A172 (cell line): ENCODE measurements around the gene CACHD1. TPM values are rescaled to one million over a fixed set of nuclear protein-coding genes. Genes with fewer than 3 reads are reported as not detected.

Experiments
- DNase-seq: peaks from one replicate; pipeline ENCODE4 v3.0.0-alpha.2; 2015; ENCODE audit warnings: low spot score
- total RNA-seq: library from RNA; depleted of rRNA; stranded (reverse); fragments of >200 nt; shearing (Covaris generic); gene quantifications from 2 replicates; pipeline ENCODE4 v1.2.3, GENCODE V29; 2014

CACHD1 gene
- total RNA-seq, 1 experiment from 2014 or later, result 4.2 TPM

DNA sequence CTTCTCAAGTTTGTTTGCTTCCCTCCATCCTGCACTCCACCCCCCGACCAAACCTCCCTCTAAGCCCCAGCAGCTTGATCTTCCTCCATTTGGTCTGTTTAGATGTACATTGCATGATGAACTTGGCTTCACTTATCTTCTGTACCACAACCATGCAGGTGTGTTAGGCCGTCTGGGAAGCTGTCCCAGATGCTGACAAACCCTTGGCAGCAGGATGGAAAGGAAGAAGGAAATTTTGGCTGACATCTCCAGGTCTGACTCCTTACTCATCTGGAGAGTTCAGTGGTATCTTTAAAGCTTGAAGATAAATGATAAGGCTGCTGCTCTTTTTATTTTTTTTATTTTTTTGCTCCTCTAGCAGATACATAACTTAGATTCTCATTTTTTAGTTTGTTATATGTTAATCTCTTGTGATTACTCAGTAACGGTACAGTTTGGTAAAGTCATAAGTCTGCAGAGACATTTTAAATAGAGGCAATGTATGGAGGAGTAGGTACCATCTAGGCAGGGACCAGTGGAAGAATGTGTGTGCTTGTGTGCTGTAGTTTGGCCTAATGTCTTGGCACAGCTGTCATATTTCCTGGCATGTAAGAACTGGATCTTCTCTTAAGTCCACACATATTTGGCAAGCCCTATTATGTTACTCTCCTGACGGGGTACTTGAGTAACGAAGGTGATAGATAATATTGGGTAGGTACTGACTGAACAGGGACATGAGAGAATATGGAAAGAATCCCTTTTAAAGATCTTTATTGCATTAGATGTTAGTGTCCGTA is 79.7 kb downstream of the CACHD1 start:
- DNase-seq, result no peak

- DNase-seq, result no peak
Measured at GRCh38 chr1:64550510-64550909, 80.6 kb downstream of the CACHD1 start.

GRCh38 chr1:64550946-64551605 is 81.1 kb downstream of the CACHD1 start:
- no peak for DNase-seq

DNA sequence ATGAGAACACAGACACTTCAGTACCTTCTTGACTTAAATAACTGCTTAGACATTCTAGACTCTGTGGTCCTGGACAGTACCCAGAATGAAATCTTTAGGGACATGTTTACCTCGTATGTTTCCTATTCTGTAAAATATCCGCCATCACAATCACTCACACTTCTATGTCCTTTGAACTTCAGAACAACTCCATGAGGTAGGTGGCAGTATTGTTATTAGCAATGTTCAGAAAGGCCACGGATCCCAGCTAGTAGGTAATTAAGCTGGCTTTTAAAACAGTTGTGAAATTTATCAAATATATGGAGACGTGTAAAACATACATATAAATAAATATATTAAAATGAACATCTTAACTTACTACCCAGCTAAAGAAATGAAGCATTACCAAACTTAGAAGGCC is 83.4 kb downstream of the CACHD1 start:
- no peak for DNase-seq

- DNase-seq, result no peak
Measured at GRCh38 chr1:64555947-64556346, 86.0 kb downstream of the CACHD1 start.

- DNase-seq, result no peak
Measured at GRCh38 chr1:64561993-64562392, 92.1 kb downstream of the CACHD1 start.

DNA sequence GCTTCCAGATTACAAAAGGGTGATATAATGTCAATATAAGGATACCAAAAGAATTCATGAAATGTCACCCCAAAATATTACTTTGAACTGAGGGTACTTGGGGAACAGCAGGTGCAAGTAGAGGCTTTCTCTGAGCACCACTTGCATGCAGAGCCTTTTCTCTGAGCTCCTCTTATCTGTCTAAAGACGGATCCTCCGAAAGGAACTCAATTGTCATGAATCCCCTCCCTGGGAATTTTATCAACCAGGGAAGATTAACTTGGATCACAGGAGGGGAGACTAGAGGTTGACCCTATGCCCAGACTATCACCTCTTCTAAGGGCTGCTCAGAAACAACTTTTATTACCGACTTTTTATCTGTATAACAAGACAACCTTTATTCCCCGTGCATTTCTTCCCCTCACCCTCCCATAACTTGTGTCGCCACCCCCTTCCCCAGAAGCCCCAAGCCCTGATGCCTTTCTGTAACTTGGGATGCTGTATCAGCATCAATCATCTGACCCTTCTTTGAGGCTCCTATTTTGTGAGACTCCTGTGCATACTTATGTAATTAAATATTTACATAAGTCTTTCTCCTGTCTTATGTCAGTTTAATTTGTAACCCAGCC is 94.1 kb downstream of the CACHD1 start:
- no peak for DNase-seq

DNA sequence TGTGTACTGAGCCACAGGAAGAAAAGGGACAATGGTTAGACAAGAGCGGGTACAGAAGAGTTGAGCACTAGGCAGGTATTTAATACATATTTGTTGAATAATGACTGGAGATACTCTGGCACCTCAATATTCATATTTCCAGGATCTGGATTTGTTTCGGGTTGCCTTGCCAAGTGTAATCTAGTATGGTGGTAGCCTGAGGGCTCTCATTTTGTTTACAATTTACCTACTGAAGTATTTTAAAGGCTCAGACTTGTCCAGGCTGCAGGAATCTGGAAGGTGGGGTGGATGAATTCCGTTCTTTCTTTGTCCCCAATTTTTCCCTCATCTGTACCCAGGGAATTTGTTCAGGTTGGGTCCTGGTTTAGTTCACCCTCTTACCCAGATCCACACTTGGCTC is 95.0 kb downstream of the CACHD1 start:
- DNase-seq, result no peak

- no peak for DNase-seq
Measured at GRCh38 chr1:64567426-64568170, 97.7 kb downstream of the CACHD1 start.

- DNase-seq, result no peak
Measured at GRCh38 chr1:64568171-64568450, 98.2 kb downstream of the CACHD1 start.

GRCh38 chr1:64569411-64569810 is 99.5 kb downstream of the CACHD1 start:
- DNase-seq, result no peak

DNA sequence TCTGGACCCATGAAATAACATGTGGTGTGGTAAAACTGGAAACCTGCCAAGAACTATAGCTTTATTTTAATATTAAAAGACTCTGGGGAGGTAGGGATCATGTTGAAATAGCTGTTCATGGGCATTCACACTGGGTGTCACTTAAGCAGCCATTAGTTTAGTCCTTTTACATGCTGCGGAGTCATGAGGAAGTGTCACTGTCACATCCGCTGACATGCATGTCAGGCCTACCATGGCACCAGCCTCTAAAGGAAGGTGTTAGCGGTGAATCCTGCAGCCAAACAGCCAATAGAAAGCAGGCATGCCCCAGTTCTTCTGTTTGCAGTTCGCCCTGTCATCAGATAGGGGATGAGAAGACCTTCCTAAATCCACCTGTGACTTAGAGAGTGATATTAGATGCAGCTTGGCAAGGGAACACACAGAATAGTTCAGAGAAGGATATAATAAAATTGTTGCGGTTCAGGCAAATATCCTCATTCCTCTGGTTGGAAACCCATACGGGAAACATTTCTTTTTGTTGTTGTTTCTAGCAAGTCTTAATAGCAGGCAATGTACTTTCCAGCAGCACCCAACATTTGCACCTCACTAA is 100.4 kb downstream of the CACHD1 start:
- DNase-seq, result no peak

DNA sequence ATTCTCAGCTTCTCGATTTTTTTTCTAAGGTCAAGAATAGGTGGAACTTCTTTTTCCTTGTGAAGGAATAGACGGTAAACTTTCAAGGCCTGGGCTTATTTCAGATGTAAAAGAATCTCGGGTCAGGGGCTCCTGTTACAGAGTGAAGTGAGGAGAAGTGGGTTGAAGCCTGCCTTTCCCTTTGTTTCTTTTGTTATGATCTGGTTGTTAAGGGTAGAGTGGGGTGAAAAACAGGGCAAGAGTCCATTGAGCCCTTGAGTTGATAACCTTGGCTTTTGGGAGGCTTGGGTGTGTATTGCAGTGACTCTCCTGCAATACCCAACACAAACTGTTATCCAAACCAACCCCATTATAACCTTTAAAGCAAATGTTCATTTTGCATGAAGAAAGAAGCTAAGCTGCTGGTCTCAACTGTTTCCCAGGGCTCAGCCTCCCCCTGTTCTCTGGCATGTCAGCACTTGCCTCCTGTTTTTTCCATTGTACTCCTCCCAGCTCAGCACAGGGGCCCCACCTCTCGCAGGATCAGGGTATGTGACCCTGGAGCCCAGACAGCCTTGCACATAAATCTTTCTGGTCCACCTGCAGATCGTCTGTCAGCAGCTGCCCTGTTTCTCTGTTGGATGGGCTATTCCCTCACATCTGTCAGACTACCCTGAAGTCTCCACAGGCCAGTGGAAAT is 102.4 kb downstream of the CACHD1 start:
- DNase-seq, result no peak

- no peak for DNase-seq
Measured at GRCh38 chr1:64574301-64574700, 104.4 kb downstream of the CACHD1 start.

- no peak for DNase-seq
Measured at GRCh38 chr1:64575881-64576676, 106.2 kb downstream of the CACHD1 start.

- no peak for DNase-seq
Measured at GRCh38 chr1:64578270-64578973, 108.5 kb downstream of the CACHD1 start.

- no peak for DNase-seq
Measured at GRCh38 chr1:64579767-64580166, 109.8 kb downstream of the CACHD1 start.

GRCh38 chr1:64581135-64581842 is 111.4 kb downstream of the CACHD1 start:
- no peak for DNase-seq

DNA sequence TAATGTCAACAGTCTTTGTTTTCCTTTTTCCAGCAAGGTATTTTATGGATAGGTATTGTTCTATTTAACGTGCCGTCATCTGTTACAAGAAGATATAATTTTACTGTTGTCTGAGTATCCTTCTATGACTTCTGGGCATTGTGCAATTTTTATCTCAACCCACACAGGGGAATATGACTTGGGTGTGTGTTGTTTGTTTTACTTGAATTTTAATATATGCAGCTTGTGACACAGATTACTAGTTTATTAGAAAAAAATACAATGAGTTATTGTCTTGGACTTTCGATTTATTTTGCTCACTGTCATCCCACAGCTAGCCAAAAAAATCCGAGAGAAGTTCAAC is 111.9 kb downstream of the CACHD1 start:
- no peak for DNase-seq

DNA sequence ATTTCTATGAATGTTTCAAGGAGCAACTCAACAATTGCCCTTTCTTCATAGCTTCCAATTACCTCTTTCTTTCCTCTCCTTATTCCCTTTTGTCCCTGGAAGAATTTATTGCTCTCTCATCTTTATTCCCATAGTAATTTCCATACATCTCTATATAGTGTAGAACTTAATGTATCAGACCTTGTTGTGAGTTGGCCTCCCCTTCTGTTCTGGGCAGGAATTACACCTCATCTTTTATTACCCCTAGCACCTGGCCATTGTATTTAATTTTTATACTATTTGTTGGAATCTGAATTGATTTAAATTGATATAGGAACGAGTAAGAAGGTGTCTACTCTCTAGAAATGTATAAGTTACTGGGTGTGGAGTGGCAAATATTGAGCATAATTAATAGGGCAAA is 114.5 kb downstream of the CACHD1 start:
- no peak for DNase-seq
